GM21367 (cell line): ENCODE measurements around the gene DUS1L.

Experiments used
- ATAC-seq: cut with Tn5 transposase; IDR thresholded peaks from one replicate; pipeline ENCODE4 v1.9.1; 2021; ENCODE audit not compliant: unreplicated experiment

Gene DUS1L

DNA sequence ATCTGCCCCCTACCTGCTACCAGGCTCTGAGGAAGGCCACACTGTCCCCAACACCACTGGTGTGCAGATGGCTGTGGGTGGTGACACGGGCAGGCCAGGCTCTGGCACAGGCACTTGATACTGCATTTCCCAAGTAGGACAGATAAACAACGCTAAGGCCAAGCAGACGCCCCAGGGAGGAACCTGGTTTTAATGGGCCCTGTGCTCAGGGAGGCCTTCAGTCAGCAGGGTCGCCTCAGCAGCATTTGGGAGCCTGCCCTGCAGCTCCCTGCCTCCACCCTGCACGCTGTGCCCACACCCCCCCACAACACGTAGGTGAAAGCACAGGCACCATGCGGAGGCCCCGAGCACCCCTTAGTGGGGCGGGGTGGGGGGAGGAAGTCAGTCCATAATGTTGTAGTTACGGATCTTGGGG, 35.7 kb upstream of the DUS1L start:
- no peak for ATAC-seq

DNA sequence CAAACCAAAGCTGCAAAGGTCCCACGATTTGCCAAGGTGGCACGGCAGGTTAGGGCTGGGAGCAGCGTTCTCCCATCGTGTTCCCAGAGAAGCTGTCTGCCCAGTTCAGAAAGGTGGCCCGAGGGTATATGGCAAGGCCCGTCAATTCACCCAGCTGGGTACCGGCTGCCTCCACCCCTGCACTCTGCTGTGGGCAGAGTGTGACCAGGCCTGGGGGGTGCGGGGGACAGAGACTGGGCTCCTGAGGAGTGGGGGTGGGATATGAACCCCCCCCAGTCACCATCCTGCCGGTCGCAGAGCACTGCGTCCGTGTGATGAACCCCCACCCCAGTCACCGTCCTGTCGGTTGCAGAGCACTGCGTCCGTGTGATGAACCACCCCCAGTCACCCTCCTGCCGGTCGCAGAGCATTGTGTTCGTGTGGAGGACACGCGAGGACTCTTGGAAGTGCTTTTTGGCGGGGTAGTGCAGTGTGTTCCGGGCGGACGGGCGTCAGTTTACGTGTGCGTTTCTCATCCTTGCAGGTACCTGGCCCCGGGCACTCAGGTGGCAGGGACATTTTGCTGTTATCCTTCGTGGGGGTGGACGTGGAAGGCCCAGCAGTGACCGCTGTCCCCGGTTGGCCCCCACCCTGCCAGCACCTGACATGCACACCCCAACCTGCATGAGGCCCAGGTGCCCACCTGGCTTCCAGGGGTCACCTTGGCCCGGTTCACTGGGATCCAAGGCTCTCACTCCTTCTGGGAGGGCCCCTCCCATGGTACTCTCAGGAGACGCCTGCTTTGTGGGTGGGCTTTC, 35.1 kb upstream of the DUS1L start:
- no peak for ATAC-seq

DNA sequence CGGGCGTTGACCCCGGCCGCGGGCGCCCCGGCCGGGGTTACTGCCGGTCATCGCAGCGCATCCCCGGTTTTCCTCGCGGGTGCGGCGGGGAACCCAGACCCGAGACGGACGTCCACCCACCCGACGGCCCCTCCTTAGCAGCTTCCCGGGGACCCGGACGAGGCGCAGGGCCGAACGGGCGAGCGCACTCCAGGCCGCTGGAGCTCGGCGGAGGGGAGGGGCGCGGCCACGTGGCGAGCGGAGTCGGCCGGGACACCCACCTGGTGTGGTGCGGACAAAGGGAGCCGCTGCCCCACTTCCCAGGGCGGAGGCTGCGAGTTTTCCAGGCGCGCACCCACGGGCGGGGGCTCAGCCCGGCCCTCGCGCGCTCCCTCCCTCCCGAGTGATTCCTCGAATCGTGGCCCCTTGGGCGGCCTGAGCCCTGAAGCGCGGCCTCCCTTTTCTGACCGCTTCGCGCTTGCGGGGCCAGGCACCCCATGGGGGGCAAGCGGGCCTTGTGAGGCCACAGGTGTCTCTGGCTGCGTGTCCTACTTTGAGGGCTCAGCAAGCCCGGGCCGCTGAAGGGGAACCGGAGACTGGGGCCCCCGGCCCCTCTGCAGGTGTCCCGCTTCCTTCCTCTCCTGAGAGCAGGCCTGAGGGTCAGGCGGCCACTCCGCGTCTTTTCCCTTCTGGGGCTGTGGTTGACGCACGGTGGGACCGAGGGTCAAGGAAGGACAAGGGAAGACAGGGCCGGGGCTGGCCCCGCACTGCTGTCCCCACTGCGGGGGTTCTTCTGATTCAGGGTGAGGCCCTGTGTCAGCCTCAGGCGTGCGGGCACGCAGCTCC, 33.5 kb upstream of the DUS1L start:
- peak; percentile 5 for ATAC-seq

- ATAC-seq: peak; percentile 51
Observed at GRCh38 chr17:82098169-82098938, 32.8 kb upstream of the DUS1L start, which contains the start of gene FASN. Gene FASN (minus strand): TSS chr17:82098236. CDS start chr17:82096445, 1,791 bp downstream.

DNA sequence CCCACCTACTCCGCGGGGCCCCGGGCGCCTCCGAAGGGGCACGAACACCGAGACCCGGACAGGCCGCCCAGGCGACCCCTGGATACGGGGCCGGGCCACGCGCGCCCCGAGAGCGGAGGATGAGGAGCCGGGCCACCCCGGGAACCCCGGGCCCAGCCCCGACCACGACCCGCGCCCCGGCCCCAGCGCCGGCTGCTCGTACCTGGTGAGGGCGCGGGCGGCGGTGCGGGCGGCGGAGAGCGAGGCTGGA, 32.2 kb upstream of the DUS1L start:
- no peak for ATAC-seq

- ATAC-seq: no peak
Observed at GRCh38 chr17:82097184-82097918, 31.7 kb upstream of the DUS1L start.

DNA sequence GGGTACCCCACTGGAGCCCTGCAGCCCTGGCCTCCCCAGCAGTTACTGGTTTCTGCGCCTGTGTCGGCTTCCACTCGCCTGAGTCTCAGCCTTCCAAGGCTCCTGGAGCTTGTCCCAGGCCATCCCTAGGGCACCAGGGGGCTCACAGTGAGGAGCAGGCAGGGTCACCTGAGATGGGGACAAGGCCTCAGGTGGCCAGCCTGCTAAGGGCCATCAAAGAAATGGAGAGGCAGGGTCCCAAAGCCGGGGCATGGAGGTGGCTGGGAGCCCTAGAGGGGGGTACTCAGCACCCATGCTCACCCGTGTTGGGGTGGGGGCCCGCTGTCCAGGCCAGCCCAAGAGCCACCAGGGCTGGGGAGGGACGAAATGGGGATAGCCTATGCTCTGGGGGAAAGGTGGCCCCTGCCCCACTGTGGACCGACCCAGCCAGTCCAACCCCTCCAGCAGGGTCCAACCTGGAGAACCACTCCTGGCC, 31.1 kb upstream of the DUS1L start:
- no peak for ATAC-seq

GRCh38 chr17:82095777-82096708, 30.4 kb upstream of the DUS1L start:
- ATAC-seq: no peak

- ATAC-seq: no peak
Observed at GRCh38 chr17:82094931-82095776, 29.6 kb upstream of the DUS1L start.

- ATAC-seq: no peak
Observed at GRCh38 chr17:82092995-82093751, 27.6 kb upstream of the DUS1L start.

DNA sequence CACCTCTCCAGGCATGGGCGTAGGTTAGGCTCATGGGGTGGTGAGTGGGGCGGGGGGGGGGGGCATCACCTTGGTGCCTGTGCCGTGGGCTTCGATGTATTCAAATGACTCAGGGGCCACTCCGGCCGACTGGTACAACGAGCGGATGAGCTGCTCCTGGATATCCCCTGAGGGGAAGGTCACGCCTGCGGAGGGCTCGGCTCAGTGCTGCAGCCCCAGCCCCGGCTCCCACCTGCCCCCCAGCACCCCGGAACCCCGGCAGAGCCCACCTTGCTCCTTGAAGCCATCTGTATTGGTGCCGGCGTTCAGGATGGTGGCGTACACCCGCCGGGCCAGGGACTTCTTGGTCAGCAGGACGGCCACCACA, 27.0 kb upstream of the DUS1L start:
- no peak for ATAC-seq

DNA sequence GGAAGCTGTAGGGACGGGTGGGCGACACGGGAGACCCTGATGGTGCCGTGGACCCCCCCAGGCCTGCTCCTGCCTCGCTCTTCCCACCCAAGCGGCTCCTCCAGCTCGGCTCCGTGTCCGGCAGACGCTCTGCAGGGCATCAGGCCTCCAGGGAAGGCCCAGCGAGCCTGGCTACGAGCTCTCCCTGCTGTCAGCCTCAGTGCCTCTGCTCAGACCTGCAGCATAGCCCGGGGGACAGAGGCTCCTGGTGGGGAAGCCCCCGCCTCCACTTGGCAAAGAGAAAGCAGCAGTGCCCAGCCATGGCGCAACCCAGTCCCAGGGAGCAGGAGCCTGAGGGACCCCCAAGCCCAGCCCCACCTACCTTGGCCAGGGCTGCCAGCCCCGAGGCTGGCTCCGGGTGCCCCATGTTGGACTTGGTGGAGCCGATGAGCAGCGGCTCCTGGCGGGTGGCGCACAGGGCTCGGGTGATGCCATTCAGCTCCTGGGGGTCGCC, 26.5 kb upstream of the DUS1L start:
- no peak for ATAC-seq

DNA sequence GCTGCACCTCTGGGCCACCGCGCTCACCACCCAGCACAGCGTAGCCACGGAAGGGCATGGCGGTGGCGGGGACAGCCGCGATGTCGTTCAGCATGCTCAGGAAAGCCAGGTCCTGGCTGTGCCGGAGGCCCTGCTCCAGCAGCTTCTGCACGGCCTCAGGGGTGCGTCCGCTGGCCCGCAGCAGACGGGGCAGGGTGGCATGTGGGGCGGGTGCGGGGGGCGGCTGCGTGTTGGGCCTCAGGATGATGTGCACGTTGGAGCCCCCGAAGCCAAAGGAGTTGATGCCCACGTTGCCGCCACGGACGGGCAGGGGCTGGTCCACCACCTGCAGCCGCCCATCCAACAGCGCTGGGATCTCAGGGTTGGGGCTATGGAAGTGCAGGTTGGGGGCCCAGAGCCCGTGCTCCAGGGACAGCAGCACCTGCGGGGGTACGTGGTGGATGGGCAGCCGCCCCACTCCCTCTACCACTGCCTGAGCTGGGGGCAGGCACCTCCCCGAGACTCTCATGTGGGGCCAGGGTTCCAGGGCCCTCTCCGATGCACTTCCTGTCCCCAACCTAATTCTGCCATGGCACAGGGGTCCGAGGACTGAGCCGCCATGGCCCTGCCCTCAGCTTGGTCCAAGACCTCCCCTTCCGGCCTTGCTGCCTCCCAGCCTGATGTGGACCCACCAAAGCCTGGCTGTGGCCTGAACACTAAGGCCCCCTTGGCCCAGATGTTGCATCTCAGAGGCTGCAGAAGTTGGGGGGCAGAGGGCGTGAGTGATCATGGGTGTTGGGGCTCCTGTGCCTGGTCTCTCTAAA, 25.9 kb upstream of the DUS1L start:
- no peak for ATAC-seq

GRCh38 chr17:82090549-82091263, 25.1 kb upstream of the DUS1L start:
- ATAC-seq: no peak

GRCh38 chr17:82089723-82090548, 24.3 kb upstream of the DUS1L start:
- ATAC-seq: no peak
